NCI-H446 treated with DMSO at 0.1 percent for 48 hours (cell line): ENCODE data around the gene KIAA2012.

Experiments used
- DNase-seq: peaks from one replicate; lab custom pipeline; 2025; lab: John Stamatoyannopoulos, UW

The KIAA2012 gene

GRCh38 chr2:202084265-202084664 lies 11.2 kb downstream of the KIAA2012 start:
- DNase-seq = peak; percentile 92

DNA sequence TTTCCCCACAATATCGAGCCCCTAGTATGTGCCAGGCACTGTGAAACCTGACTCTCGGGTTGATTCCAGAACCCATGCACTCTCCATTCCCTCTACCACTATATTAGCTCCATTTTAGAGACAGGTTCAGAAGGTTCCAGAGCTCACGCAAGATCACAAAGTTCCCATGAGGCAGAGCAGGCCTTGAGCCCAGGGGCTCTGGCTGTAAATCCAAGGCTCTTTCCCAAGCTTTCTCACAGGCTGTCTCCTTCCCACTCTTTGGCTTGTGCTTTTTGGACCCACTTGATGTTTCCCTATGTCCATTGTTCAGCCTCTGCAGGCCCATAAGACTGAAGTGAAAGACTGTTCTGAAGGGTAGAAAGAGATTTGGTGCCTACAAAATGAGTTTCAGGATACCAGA lies 15.7 kb downstream of the KIAA2012 start:
- DNase-seq = no peak

GRCh38 chr2:202090530-202090929 lies 17.5 kb downstream of the KIAA2012 start:
- DNase-seq = peak; percentile 83

DNA sequence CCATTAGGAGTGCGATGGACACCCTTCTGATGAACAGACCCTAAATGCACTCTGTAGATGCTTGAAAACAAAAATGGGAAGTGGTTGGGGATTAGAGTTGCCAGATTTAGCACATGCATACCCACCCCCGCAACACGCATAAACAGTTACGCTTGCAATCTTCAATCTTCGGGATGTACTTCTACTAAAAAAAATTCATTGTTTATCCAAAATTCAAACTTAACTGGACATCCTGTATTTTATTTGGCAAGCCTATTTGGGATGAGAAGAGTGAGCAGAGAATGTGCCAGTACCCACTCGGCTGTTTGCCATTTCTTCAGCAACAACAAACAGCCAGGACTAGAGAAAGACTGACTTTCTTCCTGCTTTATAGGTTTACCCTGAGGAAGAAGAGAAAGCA lies 18.4 kb downstream of the KIAA2012 start:
- DNase-seq = peak; percentile 46

DNA sequence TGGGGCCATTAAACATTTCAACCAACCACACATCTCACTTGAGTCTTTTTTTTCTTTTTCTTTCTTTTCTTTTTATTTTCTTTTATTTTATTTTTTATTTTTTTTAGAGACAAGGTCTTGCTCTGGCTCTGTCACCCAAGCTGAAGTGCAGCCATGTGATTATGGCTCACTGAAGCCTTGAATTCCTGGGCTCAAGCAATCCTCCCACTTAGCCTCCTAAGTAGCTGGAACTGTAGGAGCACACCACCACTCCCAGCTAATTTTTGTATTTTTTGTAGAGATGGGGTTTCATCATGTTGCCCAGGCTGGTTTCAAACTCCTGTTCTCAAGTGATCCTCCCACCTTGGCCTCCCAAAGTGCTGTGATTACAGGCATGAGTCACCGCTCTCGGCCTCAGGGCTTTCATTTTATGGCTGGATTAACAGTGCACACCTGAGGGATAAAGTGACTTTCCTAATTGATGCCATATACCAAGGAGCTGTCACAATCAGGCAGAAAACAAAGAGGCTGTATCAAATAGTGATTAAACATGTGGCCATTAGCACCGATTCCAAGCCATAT lies 21.5 kb downstream of the KIAA2012 start:
- DNase-seq = no peak

DNA sequence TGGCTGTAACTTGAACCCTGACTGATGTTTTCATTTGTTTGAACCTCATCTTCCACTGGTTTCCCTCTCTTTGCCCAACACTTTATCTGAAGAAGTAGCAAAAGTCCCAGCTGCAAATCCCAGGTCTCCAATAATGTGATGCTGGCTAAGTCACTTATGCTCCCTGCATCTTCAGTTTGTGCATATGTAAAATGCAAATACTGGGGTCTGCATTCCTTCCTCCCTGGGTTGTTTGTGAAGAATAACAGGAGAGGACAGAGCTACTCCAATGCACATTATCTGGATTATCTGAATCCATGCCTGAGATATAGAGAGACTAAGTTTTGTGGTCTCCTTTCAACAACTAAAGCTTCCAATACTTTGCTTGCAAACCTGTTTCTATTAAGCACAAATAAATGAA lies 22.2 kb downstream of the KIAA2012 start:
- no peak for DNase-seq

- no peak for DNase-seq
Observed at GRCh38 chr2:202096736-202097135, 23.7 kb downstream of the KIAA2012 start.

- no peak for DNase-seq
Observed at GRCh38 chr2:202098291-202098690, 25.2 kb downstream of the KIAA2012 start.

- DNase-seq = no peak
Observed at GRCh38 chr2:202099515-202099914, 26.5 kb downstream of the KIAA2012 start.

GRCh38 chr2:202100176-202100575 lies 27.1 kb downstream of the KIAA2012 start:
- DNase-seq = no peak

GRCh38 chr2:202101026-202101579 lies 28.0 kb downstream of the KIAA2012 start:
- DNase-seq = no peak

- DNase-seq = no peak
Observed at GRCh38 chr2:202102425-202103000, 29.5 kb downstream of the KIAA2012 start.

DNA sequence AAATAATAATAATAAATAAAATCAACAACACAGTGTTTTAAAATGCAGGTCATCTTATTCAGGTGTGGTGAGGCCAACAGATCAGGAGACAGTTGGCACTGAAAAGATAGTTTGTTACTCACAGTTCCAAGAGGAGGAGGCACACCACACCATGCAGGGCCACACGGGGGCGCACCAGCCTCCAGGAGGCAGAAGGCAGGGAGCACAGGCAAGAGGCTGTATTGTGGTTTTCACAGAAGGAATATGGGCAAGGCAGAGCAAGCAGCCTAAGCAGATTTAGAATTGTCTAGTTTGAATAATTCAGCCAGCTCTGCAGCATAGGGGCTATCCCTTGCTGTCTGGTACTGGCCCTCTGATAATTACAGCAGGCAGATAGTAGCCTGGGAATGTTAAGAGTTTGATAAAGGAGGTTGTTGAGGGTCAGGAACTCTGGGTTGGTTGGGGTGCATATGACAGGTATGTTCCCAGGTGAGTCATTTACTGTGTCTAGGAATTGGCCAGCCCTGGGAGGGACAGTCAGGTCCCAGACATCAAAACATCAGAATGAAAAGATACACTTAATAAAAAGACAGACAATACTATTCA lies 31.3 kb downstream of the KIAA2012 start:
- DNase-seq = peak; percentile 15

- DNase-seq = no peak
Observed at GRCh38 chr2:202105025-202105424, 32.0 kb downstream of the KIAA2012 start.

DNA sequence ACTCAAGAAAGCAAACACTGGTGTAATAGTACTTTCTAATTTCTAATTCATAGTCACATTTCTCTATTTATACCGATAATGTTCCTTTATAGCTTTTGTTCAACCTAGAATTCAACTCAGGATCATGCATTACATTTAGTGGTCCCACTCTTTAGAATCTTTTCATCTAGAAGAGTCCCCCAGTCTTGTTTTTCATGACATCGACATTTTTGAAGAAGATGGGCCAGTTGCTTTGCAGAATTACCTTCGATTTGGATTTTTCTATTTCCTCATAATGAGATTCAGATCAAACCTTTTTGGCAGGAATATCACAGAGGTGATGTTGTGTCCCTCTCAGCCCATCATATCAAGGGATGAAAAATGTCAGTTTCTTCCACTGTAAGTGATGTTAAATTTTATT lies 35.3 kb downstream of the KIAA2012 start:
- DNase-seq = no peak

DNA sequence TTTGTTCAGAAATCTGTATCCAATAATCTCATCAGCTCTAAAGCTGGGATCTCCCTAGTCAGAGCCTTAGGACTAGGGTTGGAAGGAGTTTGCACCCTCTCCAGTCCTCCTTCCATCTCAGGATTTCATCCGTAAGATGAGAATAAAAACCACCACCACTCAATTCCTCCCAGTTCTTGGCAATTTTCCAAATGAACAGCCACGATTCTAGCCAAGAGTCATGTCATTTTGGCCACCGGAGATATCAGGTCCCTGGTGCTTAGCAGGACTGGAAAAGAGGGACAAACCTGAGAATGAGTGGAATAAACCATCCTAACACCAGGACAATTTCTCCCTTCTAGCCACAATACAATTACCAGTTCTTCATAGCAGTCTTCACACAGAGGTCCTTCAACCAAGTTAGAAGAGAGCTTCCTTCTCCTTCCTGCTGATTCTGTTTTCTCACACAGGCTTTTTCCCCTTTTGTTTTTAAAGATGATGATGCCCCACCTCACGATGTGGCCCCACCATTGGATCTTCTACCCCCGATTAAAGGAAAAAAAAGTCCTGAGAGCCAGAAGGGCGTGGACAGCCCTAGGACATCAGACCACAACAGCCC lies 36.2 kb downstream of the KIAA2012 start:
- no peak for DNase-seq

DNA sequence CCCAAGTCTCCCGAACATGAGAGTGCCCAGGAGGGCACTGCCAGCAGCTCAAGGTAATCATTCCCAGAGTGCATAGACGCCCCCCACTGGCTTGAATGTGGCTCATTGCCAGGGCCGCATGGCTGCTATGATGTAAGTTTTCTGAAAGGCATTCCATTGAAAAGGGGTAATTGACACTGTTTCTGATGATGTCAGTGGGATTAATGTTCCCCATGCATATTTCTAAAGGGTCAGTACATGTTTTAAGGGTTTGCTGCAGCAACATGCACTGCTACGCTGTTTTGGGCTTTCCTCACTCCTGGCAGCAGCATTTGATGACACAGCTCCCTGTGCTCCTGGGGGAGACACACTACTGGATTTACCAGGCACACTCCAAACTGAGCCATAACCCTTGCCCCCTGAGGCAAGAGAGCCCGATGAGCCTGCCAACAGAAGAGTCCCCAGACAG lies 36.7 kb downstream of the KIAA2012 start:
- DNase-seq = peak; percentile 9

DNA sequence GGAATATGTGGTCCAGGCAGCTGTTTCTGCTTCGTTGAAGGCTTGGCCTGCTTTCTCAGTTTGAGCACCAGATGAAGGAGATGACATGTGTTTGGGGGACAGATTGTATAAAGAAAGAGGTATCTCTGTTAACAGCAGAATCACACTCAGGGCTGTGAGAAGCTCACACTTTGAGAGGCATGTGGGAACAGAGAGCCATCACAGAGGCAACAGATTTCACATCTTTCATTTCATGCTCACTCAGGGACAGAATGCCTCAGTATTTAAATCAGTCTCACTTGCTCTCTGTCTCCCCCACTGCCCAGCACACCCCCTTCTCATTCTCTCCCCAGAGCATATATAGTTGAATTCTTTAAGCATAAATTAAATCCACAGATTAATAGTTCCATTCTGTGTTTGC lies 37.4 kb downstream of the KIAA2012 start:
- DNase-seq = no peak

DNA sequence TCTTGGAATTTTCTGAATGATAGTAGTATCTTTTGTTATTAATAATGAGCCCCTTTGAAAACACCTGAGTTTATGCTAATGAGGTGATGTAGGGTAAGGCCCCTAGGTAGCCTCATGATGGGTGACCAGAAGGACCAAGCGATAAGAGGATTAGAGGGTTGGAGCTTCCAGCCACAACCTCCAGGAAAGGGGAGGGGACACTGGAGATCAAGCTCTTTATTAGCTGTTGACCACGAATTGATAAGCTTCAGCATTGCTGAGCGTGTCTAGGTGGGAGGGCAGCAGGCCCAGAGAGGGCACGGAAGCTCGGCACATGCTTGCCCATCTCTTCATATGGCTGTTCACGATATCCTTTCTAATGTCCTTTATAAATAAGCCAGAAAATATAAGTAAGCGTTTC lies 39.0 kb downstream of the KIAA2012 start:
- DNase-seq = no peak

DNA sequence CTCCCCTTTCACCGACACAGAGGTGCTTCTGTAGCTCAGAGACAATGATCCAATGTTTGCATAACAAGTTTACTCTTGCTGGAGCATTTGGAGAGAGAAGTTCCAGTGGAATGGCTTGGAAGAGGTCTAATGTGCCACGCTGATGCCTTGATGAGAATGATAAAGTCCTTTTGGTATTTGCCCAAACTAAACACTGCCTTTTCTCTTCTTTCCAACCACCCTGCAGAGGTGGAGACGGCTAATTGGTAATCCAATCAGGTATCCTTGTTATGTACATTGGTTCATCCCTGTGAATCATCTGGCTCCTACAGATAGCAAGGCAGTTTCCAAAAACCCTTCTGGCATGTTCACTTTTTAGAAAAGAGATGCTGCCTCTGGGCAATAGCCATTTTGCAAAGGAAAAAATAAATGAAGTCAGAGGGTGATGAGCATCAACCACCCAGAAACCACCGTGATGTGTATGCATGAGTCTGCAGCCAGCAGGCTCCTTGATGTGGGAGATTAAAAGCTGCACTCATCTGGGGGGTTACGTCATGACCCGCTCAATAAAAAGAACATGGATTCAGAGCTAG lies 40.6 kb downstream of the KIAA2012 start:
- no peak for DNase-seq

DNA sequence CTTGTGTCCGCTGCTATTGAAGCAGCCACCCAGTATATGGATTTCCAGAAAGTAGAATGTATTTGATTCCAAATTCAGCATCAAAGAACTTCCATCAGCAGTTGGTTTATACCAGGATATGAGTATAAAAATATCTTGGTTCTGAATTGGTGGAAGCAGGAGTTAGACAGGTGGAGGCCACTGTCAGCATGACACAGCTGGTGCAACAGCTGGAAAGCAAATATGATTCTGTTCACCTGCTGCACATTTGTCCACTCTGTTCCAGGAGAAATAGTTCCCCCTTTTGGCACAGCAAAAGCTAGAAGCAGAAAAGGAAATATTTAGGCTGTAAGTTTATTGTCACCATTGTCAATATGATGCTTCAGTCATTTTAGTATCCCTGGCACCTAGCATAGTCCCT lies 41.2 kb downstream of the KIAA2012 start:
- DNase-seq = no peak

- no peak for DNase-seq
Observed at GRCh38 chr2:202114795-202115194, 41.7 kb downstream of the KIAA2012 start.

DNA sequence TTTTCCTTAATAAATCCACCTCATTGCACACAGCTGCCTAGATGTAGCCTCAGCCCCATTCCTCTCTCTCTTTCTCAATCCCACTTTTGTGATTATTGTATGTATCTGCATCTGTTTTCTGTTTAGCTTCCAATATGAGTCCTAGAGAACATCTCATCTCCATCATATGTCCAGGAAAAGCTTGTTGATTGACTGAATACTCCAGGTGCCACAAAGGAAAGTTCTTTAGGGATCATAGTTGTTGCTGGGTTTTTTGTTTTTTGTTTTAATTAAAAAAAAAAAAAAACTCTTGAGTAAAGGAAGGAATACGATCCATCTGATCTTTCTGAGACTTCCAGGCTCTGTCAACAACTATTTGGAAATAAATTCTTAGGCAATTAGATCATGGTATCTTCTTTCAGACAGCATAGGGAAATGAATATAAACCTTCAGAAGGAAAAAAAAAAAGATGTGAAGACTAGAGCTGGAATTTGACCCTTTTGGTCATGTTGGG lies 42.5 kb downstream of the KIAA2012 start:
- peak; percentile 54 for DNase-seq
